ENCODE data around the gene DCTPP1.
"Not testable (repeated sequence)": the region's sequence is repeated elsewhere in the genome, so short reads cannot be mapped to it uniquely, and the experiment has no call there.

Gene DCTPP1

GRCh38 chr16:30429678-30430427, at the start of gene DCTPP1:
TSS of gene DCTPP1 (minus strand) at chr16:30430030. CDS start at chr16:30429980, 50 bp downstream.
- TF ChIP-seq CTCF (IDR thresholded peaks at IDR 0.05; ENCODE audit: low read depth, low read length), result peak; percentile 74
- Histone ChIP-seq H3K27ac (peak within 1 kb of the TSS; percentile 78), H3K36me3 (peaks cover 35% of the 10 kb centered on the region), H3K4me3 (ENCODE audit: low read depth, low read length) (peak within 1 kb of the TSS; percentile 78), H3K27me3 (ENCODE audit: insufficient read depth, low read depth, severe bottlenecking) (no peaks in the 10 kb centered on the region), H3K9me3 (ENCODE audit: severe bottlenecking) (no peaks in the 10 kb centered on the region)
- peak; percentile 98 for DNase-seq

GRCh38 chr16:30478766-30479478, 49.1 kb upstream of the DCTPP1 start:
- no peaks in the 10 kb centered on the region for H3K27me3 ChIP-seq (ENCODE audit: insufficient read depth, low read depth, severe bottlenecking)
- no peaks in the 10 kb centered on the region for H3K36me3 ChIP-seq
- no peaks in the 10 kb centered on the region for H3K9me3 ChIP-seq (ENCODE audit: severe bottlenecking)
- TF ChIP-seq CTCF (IDR thresholded peaks at IDR 0.05; ENCODE audit: low read depth, low read length), result no peak
- no peak overlapping the region for H3K27ac ChIP-seq
- H3K4me3 ChIP-seq (ENCODE audit: low read depth, low read length), result no peak overlapping the region
- no peak for DNase-seq

- not testable (repeated sequence) for H3K9me3 ChIP-seq (ENCODE audit: severe bottlenecking); DNase-seq; H3K36me3 ChIP-seq; H3K27ac ChIP-seq; H3K27me3 ChIP-seq (ENCODE audit: insufficient read depth, low read depth, severe bottlenecking); H3K4me3 ChIP-seq (ENCODE audit: low read depth, low read length)
Observed at GRCh38 chr16:30477773-30478172, 47.9 kb upstream of the DCTPP1 start.

- no peaks in the 10 kb centered on the region for H3K27me3 ChIP-seq (ENCODE audit: insufficient read depth, low read depth, severe bottlenecking)
- H3K4me3 ChIP-seq (ENCODE audit: low read depth, low read length), result no peak overlapping the region
- no peak overlapping the region for H3K27ac ChIP-seq
- no peak for DNase-seq
- H3K9me3 ChIP-seq (ENCODE audit: severe bottlenecking), result no peaks in the 10 kb centered on the region
- TF ChIP-seq CTCF (IDR thresholded peaks at IDR 0.05; ENCODE audit: low read depth, low read length), result no peak
- H3K36me3 ChIP-seq, result no peaks in the 10 kb centered on the region
Observed at GRCh38 chr16:30476991-30477390, 47.2 kb upstream of the DCTPP1 start.

- Histone ChIP-seq H3K4me3 (ENCODE audit: low read depth, low read length) (no peak overlapping the region), H3K27ac (no peak overlapping the region), H3K9me3 (ENCODE audit: severe bottlenecking) (no peaks in the 10 kb centered on the region), H3K27me3 (ENCODE audit: insufficient read depth, low read depth, severe bottlenecking) (no peaks in the 10 kb centered on the region), H3K36me3 (no peaks in the 10 kb centered on the region)
- TF ChIP-seq CTCF (IDR thresholded peaks at IDR 0.05; ENCODE audit: low read depth, low read length), result no peak
- DNase-seq, result no peak
Observed at GRCh38 chr16:30474684-30475083, 44.9 kb upstream of the DCTPP1 start.

- no peak overlapping the region for H3K4me3 ChIP-seq (ENCODE audit: low read depth, low read length)
- no peak overlapping the region for H3K27ac ChIP-seq
- no peaks in the 10 kb centered on the region for H3K9me3 ChIP-seq (ENCODE audit: severe bottlenecking)
- DNase-seq, result no peak
- H3K27me3 ChIP-seq (ENCODE audit: insufficient read depth, low read depth, severe bottlenecking), result no peaks in the 10 kb centered on the region
- TF ChIP-seq CTCF (IDR thresholded peaks at IDR 0.05; ENCODE audit: low read depth, low read length), result no peak
- no peaks in the 10 kb centered on the region for H3K36me3 ChIP-seq
Observed at GRCh38 chr16:30474074-30474452, 44.2 kb upstream of the DCTPP1 start.
